K562 (cell line): ENCODE measurements around the gene ADAMTS2. TPM values are rescaled to one million over a fixed set of nuclear protein-coding genes. Genes with fewer than 3 reads are reported as not detected.

ENCODE experiments used
- BCLAF1 ChIP-seq, 2 experiments: fragments of 450-650 bp in 1 of 2; IDR thresholded peaks; 2 replicates each; pipeline ENCODE4 v1.6.1; 2011 to 2017; ENCODE audit warnings: low read depth in 2 of 2, antibody characterized with exemption in 1 of 2, borderline replicate concordance in 1 of 2, low read length in 1 of 2, mild to moderate bottlenecking in 1 of 2, mixed read lengths in 1 of 2; ENCODE audit not compliant: control insufficient read depth in 1 of 2
- CTCFL ChIP-seq: IDR thresholded peaks from 2 replicates; pipeline ENCODE4 v1.6.1; 2011; ENCODE audit warnings: borderline replicate concordance, low read depth, mild to moderate bottlenecking, moderate library complexity, low read length; ENCODE audit not compliant: insufficient read depth, poor library complexity, severe bottlenecking
- DEAF1 ChIP-seq: fragments of 450-650 bp; formaldehyde crosslinking; IDR thresholded peaks from 2 replicates; pipeline ENCODE4 v1.4.0; 2020; ENCODE audit warnings: mild to moderate bottlenecking, moderate library complexity
- FOXP4 ChIP-seq: sonication (generic); formaldehyde crosslinking; IDR thresholded peaks from 2 replicates; pipeline ENCODE4 v1.8.0; 2022; ENCODE audit warnings: mild to moderate bottlenecking, missing genetic modification reagents, borderline replicate concordance
- HMGN3 ChIP-seq: IDR thresholded peaks from 2 replicates; pipeline ENCODE4 v1.6.1; 2011; ENCODE audit warnings: borderline replicate concordance, low read depth, mild to moderate bottlenecking, mixed read lengths, low read length; ENCODE audit not compliant: insufficient read length; ENCODE audit errors: extremely low read depth
- KLF13 ChIP-seq: fragments of 450-650 bp; IDR thresholded peaks from 2 replicates; pipeline ENCODE4 v1.6.1; 2016; ENCODE audit warnings: missing genetic modification characterization, low read depth, mild to moderate bottlenecking, missing compliant biosample characterization, moderate library complexity, borderline replicate concordance
- L3MBTL2 ChIP-seq: fragments of 450-650 bp; IDR thresholded peaks from 2 replicates; pipeline ENCODE4 v1.6.1; 2016; ENCODE audit warnings: mild to moderate bottlenecking, moderate library complexity
- RAD21 ChIP-seq, 2 experiments: fragments of 250-450 bp in 1 of 2; fragments of 450-650 bp in 1 of 2; sonication (Bioruptor Pico) in 1 of 2; formaldehyde crosslinking in 1 of 2; IDR thresholded peaks in 1 of 2; conservative IDR thresholded peaks in 1 of 2; 2 replicates each; pipeline versions ENCODE4 v1.4.0 to v1.8.0; 2020 to 2022; ENCODE audit warnings: mild to moderate bottlenecking in 2 of 2, moderate library complexity in 1 of 2
- SMAD4 ChIP-seq: fragments of 250-450 bp; sonication (Bioruptor Pico); conservative IDR thresholded peaks from 2 replicates; pipeline ENCODE4 v1.8.0; 2021; ENCODE audit warnings: inconsistent platforms, mild to moderate bottlenecking, moderate library complexity
- SMARCA4 ChIP-seq: fragments of 450-650 bp; IDR thresholded peaks from 2 replicates; pipeline ENCODE4 v1.6.1; 2016
- SMC3 ChIP-seq: conservative IDR thresholded peaks from 2 replicates; pipeline ENCODE4 v1.6.1; 2011; ENCODE audit warnings: low read depth, low read length, improper control_type of control experiment; ENCODE audit not compliant: insufficient read depth
- ZFX ChIP-seq: sonication (generic); formaldehyde crosslinking; IDR thresholded peaks from 2 replicates; pipeline ENCODE4 v1.8.0; 2022; ENCODE audit warnings: mild to moderate bottlenecking, missing genetic modification reagents, moderate library complexity
- ZNF75A ChIP-seq: fragments of 450-650 bp; formaldehyde crosslinking; IDR thresholded peaks from 2 replicates; pipeline ENCODE4 v1.4.0; 2020; ENCODE audit warnings: mild to moderate bottlenecking
- polyA plus RNA-seq, 8 experiments: library from polyadenylated mRNA; depleted of rRNA in 4 of 8; stranded (reverse) in 5 of 8; unstranded in 3 of 8; fragments of >200 nt; fragmentation: Nextera tagmentation in 2 of 8; fragmentation: Illumina TruSeq in 1 of 8; extraction: Ambion mirVana in 2 of 8; extraction: Trizol in 1 of 8; gene quantifications; 2 replicates each; pipeline versions ENCODE4 v1.2.1 to v1.2.3, GENCODE V29; 2011 to 2014; ENCODE audit warnings: inconsistent platforms in 1 of 8, missing spikeins in 1 of 8
- total RNA-seq, 7 experiments: library from RNA; depleted of rRNA in 6 of 7; stranded (reverse); fragments of >200 nt in 6 of 7; fragmentation: Illumina TruSeq in 2 of 7; extraction: Trizol in 2 of 7; gene quantifications; 2 replicates each; pipeline versions ENCODE4 v1.2.1 to v1.2.3, GENCODE V29; 2011 to 2021; ENCODE audit warnings: low replicate concordance in 1 of 7

ADAMTS2 gene
- total and polyA plus RNA-seq, 9 of the 15 experiments (the other 6 are each of a cell fraction or from before 2014, with no cell fraction given), result not detected

GRCh38 chr5:179166886-179167841 lies 178.1 kb downstream of the ADAMTS2 start (continued):
- TF ChIP-seq FOXP4 (CRISPR knock-in tag) (no peak), SMC3 (peak; percentile 84), SMARCA4 (no peak), ZFX (CRISPR knock-in tag) (0 out of 2 replicates have a peak, but pooled peaks have one; percentile 21), HMGN3 (peak; percentile 20), CTCFL (peak; percentile 13), DEAF1 (CRISPR knock-in tag) (no peak), KLF13 (tag) (no peak), ZNF75A (no peak), RAD21 (CRISPR knock-in tag; conservative IDR thresholded peaks at IDR 0.05 in 1 of 2, IDR thresholded peaks at IDR 0.05 in 1 of 2) (peak; percentile 74 to 83), L3MBTL2 (0 out of 2 replicates have a peak, but pooled peaks have one; percentile 20), BCLAF1 (IDR thresholded peaks at IDR 0.05; ENCODE audit: borderline replicate concordance in 1 of 2, control insufficient read depth in 1 of 2, low read depth in 2 of 2, low read length in 1 of 2) (no peak), SMAD4 (CRISPR knock-in tag) (no peak)
